Urinary bladder (tissue), 4 donors: ENCODE data around the gene RCAN1. TPM values are rescaled to one million over a fixed set of nuclear protein-coding genes. Genes with fewer than 3 reads are reported as not detected.

Source experiments
- DNase-seq: peaks from one replicate; pipeline ENCODE4 v3.0.0-alpha.2; 2015; ENCODE audit errors: extremely low spot score
- H3K27ac ChIP-seq: one replicate; pipeline ENCODE4 v1.5.1; 2013; ENCODE audit warnings: low read depth, mild to moderate bottlenecking, moderate library complexity
- H3K36me3 ChIP-seq: one replicate; pipeline ENCODE4 v1.6.1; 2013; ENCODE audit warnings: mild to moderate bottlenecking, moderate library complexity; ENCODE audit not compliant: insufficient read depth
- H3K4me1 ChIP-seq: one replicate; pipeline ENCODE4 v1.6.1; 2013; ENCODE audit warnings: mild to moderate bottlenecking, moderate library complexity; ENCODE audit not compliant: insufficient read depth
- H3K4me3 ChIP-seq: one replicate; pipeline ENCODE4 v1.5.1; 2013; ENCODE audit warnings: low read depth, low read length
- WGBS: extraction: QIAGEN DNeasy Blood & Tissue Kit; methylation state at CpG from one replicate; pipeline ENCODE4 v1.1.7; 2013; 5-methylcytosine and 5-hydroxymethylcytosine counted together
- polyA plus RNA-seq: library from polyadenylated mRNA; stranded (reverse); fragments of 200-250 nt; gene quantifications from one replicate; pipeline ENCODE4 v1.2.3, GENCODE V29; 2013
- total RNA-seq: library from RNA; depleted of rRNA; stranded (reverse); fragments of >200 nt; gene quantifications from one replicate; pipeline ENCODE4 v1.2.3, GENCODE V29; 2014
- donor health status: healthy with polysubstance abuse.
- donor health status: healthy.

RCAN1 gene
- total RNA-seq = 27.4 TPM
- polyA plus RNA-seq = 26.6 TPM

DNA sequence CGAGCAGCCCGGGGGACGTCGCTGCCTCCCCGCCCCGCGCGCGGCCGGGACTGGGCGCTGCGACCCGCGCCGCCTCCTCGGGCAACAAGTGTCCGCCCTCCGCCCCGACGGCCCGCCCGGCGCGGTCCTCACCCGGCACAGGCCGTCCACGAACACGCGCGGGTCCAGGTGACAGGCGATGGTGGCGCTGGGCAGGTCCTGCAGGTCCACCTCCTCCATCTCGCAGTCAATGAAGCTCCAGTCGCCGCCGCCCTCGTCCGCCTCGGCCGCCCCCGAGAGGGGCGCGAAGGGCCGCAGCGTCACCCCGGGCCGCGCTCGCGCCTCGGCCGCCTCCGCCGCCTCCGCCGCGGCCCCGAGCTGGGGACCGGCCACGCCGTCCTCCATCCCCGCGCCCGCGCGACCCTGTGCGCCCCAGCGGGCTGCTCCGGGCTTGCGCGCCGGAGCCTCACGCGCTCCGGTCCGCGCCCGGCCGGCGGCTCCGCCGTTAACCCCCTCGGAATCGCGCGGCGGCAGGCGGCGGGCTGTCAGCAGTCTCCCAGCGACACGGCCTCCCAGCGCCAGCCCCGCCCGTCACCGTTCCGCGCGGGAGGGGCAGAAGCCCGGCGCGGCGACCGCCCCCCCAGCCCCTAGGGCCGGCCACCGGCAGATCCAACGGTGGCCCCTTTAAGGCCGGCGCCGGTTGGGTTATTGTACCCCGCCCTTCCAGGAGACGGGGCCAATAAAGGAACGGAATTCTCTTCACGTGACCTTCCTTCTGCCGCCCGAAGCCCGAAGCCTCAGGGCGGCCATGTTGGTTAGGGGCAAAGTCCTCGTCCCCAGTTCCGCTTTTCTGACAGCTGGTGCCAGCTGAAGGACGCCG lies at the start of gene RCAN1:
Gene RCAN1 (minus strand): TSS at position 486 of the 859 bp plus-strand sequence. CDS start 102 bp downstream, at position 384.
- peak; percentile 87 for DNase-seq
- no peaks in the 10 kb centered on the region for H3K4me1 ChIP-seq
- peak within 1 kb of the TSS; percentile 68 for H3K27ac ChIP-seq
- under 1% methylated on average over 120 of the region's 121 CpGs for whole genome bisulfite sequencing
- no peaks in the 10 kb centered on the region for H3K36me3 ChIP-seq
- peak within 1 kb of the TSS; percentile 78 for H3K4me3 ChIP-seq

DNA sequence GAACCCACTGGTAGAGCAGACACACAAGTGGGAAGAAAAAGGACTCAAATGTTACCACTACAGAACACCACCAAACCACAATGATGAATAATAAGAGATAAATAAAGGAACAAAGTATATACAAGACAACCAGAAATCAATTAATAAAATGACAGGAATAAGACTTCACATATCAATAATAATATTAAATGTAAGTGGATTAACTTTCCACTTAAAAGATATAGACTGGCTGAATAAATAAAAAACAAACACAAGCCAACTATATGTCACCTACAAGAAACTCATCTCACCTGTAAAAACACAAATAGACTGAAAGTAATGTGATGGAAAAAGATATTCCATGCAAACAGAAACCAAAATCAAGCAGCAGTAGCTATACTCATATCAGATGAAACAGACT lies 46.9 kb upstream of the RCAN1 start:
- no peaks in the 10 kb centered on the region for H3K36me3 ChIP-seq
- DNase-seq = no peak
- no peak overlapping the region for H3K27ac ChIP-seq
- H3K4me1 ChIP-seq = no peaks in the 10 kb centered on the region
- no peak overlapping the region for H3K4me3 ChIP-seq

DNA sequence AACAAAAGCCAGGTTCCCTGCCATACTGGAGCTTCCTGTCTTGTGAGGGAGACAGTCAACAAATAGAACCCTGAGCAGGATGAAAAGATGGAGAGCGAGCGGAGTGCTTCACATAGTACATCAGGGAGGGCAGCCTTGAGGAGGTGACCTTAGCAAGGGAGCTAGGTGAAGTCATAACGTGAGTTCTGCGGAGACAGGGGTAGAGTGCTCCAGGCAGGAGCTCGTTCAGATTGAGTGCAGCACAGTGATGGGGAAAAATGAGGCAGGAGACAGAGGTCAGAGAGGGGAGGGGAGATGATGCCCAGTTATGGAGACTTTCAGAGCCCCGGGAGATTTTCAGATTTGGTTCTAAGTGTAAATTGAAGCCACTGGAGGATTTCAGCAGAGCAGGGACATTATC lies 38.6 kb upstream of the RCAN1 start:
- Histone ChIP-seq H3K4me3 (no peak overlapping the region), H3K27ac (no peak overlapping the region), H3K4me1 (no peaks in the 10 kb centered on the region), H3K36me3 (no peaks in the 10 kb centered on the region)
- no peak for DNase-seq
- WGBS = 89% methylated on average over 6 of the region's 6 CpGs

DNA sequence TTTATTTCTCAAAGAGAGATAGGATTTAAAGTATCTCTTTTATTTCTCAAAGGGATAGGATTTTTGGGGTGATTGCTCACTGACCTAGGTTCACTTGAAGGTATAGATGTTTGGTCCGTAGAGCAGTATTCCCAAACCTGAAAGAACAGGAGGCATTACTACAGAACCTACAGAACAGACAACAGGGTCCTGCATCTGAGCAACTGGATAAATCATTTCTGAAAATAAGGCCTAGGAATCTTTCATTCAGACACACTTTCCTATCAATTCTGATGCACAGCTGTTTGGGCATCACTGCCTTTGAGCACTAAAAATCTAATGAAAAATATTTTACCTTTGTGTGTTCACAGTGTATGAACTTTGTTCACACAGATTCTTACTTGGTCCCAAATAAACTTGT lies 36.7 kb upstream of the RCAN1 start:
- no peaks in the 10 kb centered on the region for H3K36me3 ChIP-seq
- H3K4me1 ChIP-seq = no peaks in the 10 kb centered on the region
- DNase-seq = no peak
- no peak overlapping the region for H3K4me3 ChIP-seq
- 88% methylated on average over 1 of the region's 1 CpG for WGBS
- no peak overlapping the region for H3K27ac ChIP-seq

GRCh38 chr21:34650861-34651431 lies 36.0 kb upstream of the RCAN1 start:
- Histone ChIP-seq H3K27ac (no peak overlapping the region), H3K36me3 (no peaks in the 10 kb centered on the region), H3K4me3 (no peak overlapping the region), H3K4me1 (no peaks in the 10 kb centered on the region)
- peak; percentile 7 for DNase-seq
- 17% methylated on average over 1 of the region's 1 CpG for WGBS

- Histone ChIP-seq H3K4me3 (no peak overlapping the region), H3K36me3 (no peaks in the 10 kb centered on the region), H3K4me1 (no peaks in the 10 kb centered on the region), H3K27ac (no peak overlapping the region)
- WGBS = 88% methylated on average over 3 of the region's 3 CpGs
- no peak for DNase-seq
These were observed 34.5 kb upstream of the RCAN1 start for GRCh38 chr21:34649400-34649799.

- DNase-seq = no peak
These were observed 33.9 kb upstream of the RCAN1 start for GRCh38 chr21:34648739-34649297.

GRCh38 chr21:34647555-34647954 lies 32.6 kb upstream of the RCAN1 start:
- 26% methylated on average over 6 of the region's 6 CpGs for WGBS

More at GRCh38 chr21:34648739-34649297, 33.9 kb upstream of the RCAN1 start:
- H3K36me3 ChIP-seq = no peaks in the 10 kb centered on the region
- no peak overlapping the region for H3K27ac ChIP-seq
- 75% methylated on average over 6 of the region's 6 CpGs for WGBS
- H3K4me3 ChIP-seq = no peak overlapping the region
- H3K4me1 ChIP-seq = no peaks in the 10 kb centered on the region

GRCh38 chr21:34644825-34645224 lies 29.9 kb upstream of the RCAN1 start:
- H3K4me1 ChIP-seq = no peaks in the 10 kb centered on the region
- WGBS = 72% methylated on average over 4 of the region's 4 CpGs
- H3K4me3 ChIP-seq = no peak overlapping the region
- DNase-seq = no peak
- no peak overlapping the region for H3K27ac ChIP-seq
- no peaks in the 10 kb centered on the region for H3K36me3 ChIP-seq

More at GRCh38 chr21:34647555-34647954, 32.6 kb upstream of the RCAN1 start:
- Histone ChIP-seq H3K36me3 (no peaks in the 10 kb centered on the region), H3K4me1 (no peaks in the 10 kb centered on the region), H3K27ac (no peak overlapping the region), H3K4me3 (no peak overlapping the region)
- no peak for DNase-seq

DNA sequence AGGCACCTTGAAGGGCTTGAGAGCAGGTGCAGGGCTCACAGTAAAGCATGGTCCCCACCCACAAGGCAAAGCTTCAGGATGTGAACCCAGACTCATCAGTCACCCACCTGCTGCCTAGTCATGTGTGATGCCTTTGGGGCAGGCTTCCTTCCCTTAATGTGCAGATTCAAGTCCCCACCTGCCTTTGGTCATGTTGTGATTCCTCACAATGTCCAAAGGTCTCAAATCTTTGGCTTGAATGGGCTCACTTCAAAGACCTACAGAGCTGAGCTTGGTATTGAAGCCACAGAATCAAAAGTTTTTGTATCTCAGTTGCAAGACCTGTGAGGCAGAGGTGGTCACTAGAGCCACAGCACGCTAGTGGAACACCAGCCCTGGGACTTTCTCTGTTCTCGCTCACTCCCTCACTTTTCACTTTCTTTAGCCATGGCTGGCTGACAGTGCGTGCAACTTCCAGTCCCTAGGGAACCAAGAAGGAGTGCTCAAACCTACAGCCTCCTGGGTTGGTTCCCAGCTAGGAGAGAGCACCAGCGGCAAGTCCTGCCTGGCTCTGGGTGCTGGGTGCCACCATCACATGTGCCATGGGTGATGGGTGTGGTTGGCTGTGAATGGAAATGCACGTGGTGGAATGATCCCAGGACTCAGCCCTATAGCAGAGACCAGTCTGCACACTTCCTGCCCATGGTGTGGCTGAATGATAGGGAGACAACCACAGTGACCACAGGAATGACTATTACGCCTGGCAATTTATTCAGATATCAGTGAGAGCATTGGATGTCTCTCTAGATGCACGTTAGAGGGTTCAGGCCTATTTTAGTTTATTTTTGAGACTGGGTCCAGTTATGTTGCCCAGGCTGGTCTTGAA lies 27.5 kb upstream of the RCAN1 start:
- no peak overlapping the region for H3K4me3 ChIP-seq
- no peak for DNase-seq
- no peaks in the 10 kb centered on the region for H3K4me1 ChIP-seq
- H3K36me3 ChIP-seq = no peaks in the 10 kb centered on the region
- 75% methylated on average over 7 of the region's 7 CpGs for WGBS
- no peak overlapping the region for H3K27ac ChIP-seq

GRCh38 chr21:34640858-34641257 lies 25.9 kb upstream of the RCAN1 start:
- Histone ChIP-seq H3K27ac (no peak overlapping the region), H3K4me1 (no peaks in the 10 kb centered on the region), H3K36me3 (no peaks in the 10 kb centered on the region), H3K4me3 (no peak overlapping the region)
- DNase-seq = no peak
- whole genome bisulfite sequencing = 55% methylated on average over 4 of the region's 4 CpGs

GRCh38 chr21:34639882-34640788 lies 25.2 kb upstream of the RCAN1 start:
- 51% methylated on average over 9 of the region's 9 CpGs for WGBS
- H3K4me1 ChIP-seq = no peaks in the 10 kb centered on the region
- DNase-seq = no peak
- no peaks in the 10 kb centered on the region for H3K36me3 ChIP-seq
- H3K27ac ChIP-seq = no peak overlapping the region
- H3K4me3 ChIP-seq = no peak overlapping the region
